Mammary epithelial cell (primary cell): ENCODE measurements around the gene FHIT.

Experiments
- EZH2 ChIP-seq: IDR thresholded peaks from 2 replicates; pipeline ENCODE4 v1.6.1; 2012; ENCODE audit warnings: low read length, inconsistent platforms, borderline replicate concordance
- TF ChIP-seq, protein P1 (sequence below), 2 donors: IDR thresholded peaks in 1 of 2; conservative IDR thresholded peaks in 1 of 2; 2 replicates each; pipeline ENCODE4 v1.5.1; 2011 to 2012; ENCODE audit warnings: inconsistent platforms in 2 of 2, low read length in 2 of 2, mild to moderate bottlenecking in 2 of 2, control low read depth in 1 of 2, low read depth in 1 of 2; ENCODE audit not compliant: insufficient read depth in 1 of 2; ENCODE audit errors: extremely low read depth in 1 of 2

DNA sequence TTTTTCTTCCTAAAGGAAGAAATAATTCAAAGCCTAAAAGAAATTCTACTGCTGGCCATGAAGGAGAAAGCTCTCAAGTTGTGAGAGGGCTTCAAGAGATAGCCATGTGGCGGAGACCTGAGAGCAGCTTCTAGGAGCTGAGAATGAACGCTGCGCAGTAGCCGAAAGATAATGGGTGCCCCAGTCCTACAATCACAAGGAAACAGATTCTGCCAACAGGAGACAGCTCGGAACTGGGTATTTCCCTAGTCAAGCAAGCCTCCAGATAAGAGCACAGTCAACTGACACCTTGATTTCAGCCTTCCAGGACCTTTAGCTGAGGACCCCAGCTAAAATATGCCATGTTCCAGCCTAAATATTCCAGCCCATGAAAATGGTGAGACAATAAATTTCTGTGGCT, 824.1 kb downstream of the FHIT start:
- TF ChIP-seq, protein P1, sequence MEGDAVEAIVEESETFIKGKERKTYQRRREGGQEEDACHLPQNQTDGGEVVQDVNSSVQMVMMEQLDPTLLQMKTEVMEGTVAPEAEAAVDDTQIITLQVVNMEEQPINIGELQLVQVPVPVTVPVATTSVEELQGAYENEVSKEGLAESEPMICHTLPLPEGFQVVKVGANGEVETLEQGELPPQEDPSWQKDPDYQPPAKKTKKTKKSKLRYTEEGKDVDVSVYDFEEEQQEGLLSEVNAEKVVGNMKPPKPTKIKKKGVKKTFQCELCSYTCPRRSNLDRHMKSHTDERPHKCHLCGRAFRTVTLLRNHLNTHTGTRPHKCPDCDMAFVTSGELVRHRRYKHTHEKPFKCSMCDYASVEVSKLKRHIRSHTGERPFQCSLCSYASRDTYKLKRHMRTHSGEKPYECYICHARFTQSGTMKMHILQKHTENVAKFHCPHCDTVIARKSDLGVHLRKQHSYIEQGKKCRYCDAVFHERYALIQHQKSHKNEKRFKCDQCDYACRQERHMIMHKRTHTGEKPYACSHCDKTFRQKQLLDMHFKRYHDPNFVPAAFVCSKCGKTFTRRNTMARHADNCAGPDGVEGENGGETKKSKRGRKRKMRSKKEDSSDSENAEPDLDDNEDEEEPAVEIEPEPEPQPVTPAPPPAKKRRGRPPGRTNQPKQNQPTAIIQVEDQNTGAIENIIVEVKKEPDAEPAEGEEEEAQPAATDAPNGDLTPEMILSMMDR (conservative IDR thresholded peaks at IDR 0.05 in 1 of 2, IDR thresholded peaks at IDR 0.05 in 1 of 2; ENCODE audit: extremely low read depth in 1 of 2, insufficient read depth in 1 of 2, low read depth in 1 of 2, low read length in 2 of 2) = no peak
- TF ChIP-seq EZH2 = no peak
